Measurements from ENCODE around the gene SLC32A1. TPM values are rescaled to one million over a fixed set of nuclear protein-coding genes. Genes with fewer than 3 reads are reported as not detected.
A peak's percentile ranks its signal among the peaks of the same experiment; 100 is the strongest.

Gene SLC32A1
- total RNA-seq, 1 donor from 2014 or later = not detected

- Histone ChIP-seq H3K27ac (replicated peaks) (no peak overlapping the region), H3K4me1 (peaks cover 63% of the 10 kb centered on the region), H3K36me3 (no peaks in the 10 kb centered on the region), H3K27me3 (ENCODE audit: low read depth) (peaks cover 100% of the 10 kb centered on the region), H3K9me3 (replicated peaks) (no peaks in the 10 kb centered on the region), H3K4me3 (no peak overlapping the region)
- TF ChIP-seq, protein P1, sequence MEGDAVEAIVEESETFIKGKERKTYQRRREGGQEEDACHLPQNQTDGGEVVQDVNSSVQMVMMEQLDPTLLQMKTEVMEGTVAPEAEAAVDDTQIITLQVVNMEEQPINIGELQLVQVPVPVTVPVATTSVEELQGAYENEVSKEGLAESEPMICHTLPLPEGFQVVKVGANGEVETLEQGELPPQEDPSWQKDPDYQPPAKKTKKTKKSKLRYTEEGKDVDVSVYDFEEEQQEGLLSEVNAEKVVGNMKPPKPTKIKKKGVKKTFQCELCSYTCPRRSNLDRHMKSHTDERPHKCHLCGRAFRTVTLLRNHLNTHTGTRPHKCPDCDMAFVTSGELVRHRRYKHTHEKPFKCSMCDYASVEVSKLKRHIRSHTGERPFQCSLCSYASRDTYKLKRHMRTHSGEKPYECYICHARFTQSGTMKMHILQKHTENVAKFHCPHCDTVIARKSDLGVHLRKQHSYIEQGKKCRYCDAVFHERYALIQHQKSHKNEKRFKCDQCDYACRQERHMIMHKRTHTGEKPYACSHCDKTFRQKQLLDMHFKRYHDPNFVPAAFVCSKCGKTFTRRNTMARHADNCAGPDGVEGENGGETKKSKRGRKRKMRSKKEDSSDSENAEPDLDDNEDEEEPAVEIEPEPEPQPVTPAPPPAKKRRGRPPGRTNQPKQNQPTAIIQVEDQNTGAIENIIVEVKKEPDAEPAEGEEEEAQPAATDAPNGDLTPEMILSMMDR (IDR thresholded peaks at IDR 0.05; ENCODE audit: borderline replicate concordance) = peak; percentile 18
- DNase-seq = no peak
- intact Hi-C loops (cut with micrococcal nuclease) = no loop called here
Observed at GRCh38 chr20:38726804-38727606, 2.7 kb downstream of the SLC32A1 start.

GRCh38 chr20:38727607-38728190 is 3.4 kb downstream of the SLC32A1 start:
- no peak for DNase-seq
- intact Hi-C loops (cut with micrococcal nuclease) = no loop called here
- TF ChIP-seq, protein P1 (IDR thresholded peaks at IDR 0.05; ENCODE audit: borderline replicate concordance) = no peak
- Histone ChIP-seq H3K36me3 (no peaks in the 10 kb centered on the region), H3K27me3 (ENCODE audit: low read depth) (peaks cover 100% of the 10 kb centered on the region), H3K27ac (replicated peaks) (no peak overlapping the region), H3K4me3 (no peak overlapping the region), H3K4me1 (peaks cover 63% of the 10 kb centered on the region), H3K9me3 (replicated peaks) (no peaks in the 10 kb centered on the region)

DNA sequence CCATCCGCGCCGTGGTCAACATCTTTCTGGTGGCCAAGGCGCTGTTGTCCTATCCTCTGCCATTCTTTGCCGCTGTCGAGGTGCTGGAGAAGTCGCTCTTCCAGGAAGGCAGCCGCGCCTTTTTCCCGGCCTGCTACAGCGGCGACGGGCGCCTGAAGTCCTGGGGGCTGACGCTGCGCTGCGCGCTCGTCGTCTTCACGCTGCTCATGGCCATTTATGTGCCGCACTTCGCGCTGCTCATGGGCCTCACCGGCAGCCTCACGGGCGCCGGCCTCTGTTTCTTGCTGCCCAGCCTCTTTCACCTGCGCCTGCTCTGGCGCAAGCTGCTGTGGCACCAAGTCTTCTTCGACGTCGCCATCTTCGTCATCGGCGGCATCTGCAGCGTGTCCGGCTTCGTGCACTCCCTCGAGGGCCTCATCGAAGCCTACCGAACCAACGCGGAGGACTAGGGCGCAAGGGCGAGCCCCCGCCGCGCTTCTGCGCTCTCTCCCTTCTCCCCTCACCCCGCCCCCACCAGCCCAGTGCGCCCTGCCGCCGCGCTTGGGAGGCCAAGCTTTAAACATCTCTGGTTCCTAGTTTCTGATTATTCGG is 4.0 kb downstream of the SLC32A1 start:
- TF ChIP-seq, protein P1 (IDR thresholded peaks at IDR 0.05; ENCODE audit: borderline replicate concordance) = no peak
- no peaks in the 10 kb centered on the region for H3K36me3 ChIP-seq
- no peak overlapping the region for H3K27ac ChIP-seq (replicated peaks)
- no peak overlapping the region for H3K4me3 ChIP-seq
- no peak for DNase-seq
- H3K4me1 ChIP-seq = peaks cover 62% of the 10 kb centered on the region
- H3K9me3 ChIP-seq (replicated peaks) = no peaks in the 10 kb centered on the region
- H3K27me3 ChIP-seq (ENCODE audit: low read depth) = peaks cover 100% of the 10 kb centered on the region
- intact Hi-C loops (cut with micrococcal nuclease) = no loop called here

GRCh38 chr20:38728911-38729642 is 4.8 kb downstream of the SLC32A1 start:
- no peak overlapping the region for H3K27ac ChIP-seq (replicated peaks)
- intact Hi-C loops (cut with micrococcal nuclease) = no loop called here
- peaks cover 54% of the 10 kb centered on the region for H3K4me1 ChIP-seq
- TF ChIP-seq, protein P1 (IDR thresholded peaks at IDR 0.05; ENCODE audit: borderline replicate concordance) = no peak
- no peak overlapping the region for H3K4me3 ChIP-seq
- no peaks in the 10 kb centered on the region for H3K9me3 ChIP-seq (replicated peaks)
- DNase-seq = no peak
- peaks cover 100% of the 10 kb centered on the region for H3K27me3 ChIP-seq (ENCODE audit: low read depth)
- no peaks in the 10 kb centered on the region for H3K36me3 ChIP-seq

- intact Hi-C loops (cut with micrococcal nuclease) = loop anchor here (5.0 kb wide), 1 partner anchor 82 kb away; no protein-coding TSS in a partner anchor
- DNase-seq = no peak
- Histone ChIP-seq H3K4me3 (no peak overlapping the region), H3K27ac (replicated peaks) (no peak overlapping the region), H3K4me1 (peaks cover 48% of the 10 kb centered on the region), H3K36me3 (no peaks in the 10 kb centered on the region), H3K27me3 (ENCODE audit: low read depth) (peaks cover 100% of the 10 kb centered on the region), H3K9me3 (replicated peaks) (no peaks in the 10 kb centered on the region)
- TF ChIP-seq, protein P1 (IDR thresholded peaks at IDR 0.05; ENCODE audit: borderline replicate concordance) = no peak
Observed at GRCh38 chr20:38729767-38730166, 5.5 kb downstream of the SLC32A1 start.

Data from left ventricle myocardium inferior (tissue), 1 donor.